ENCODE data around the gene KRTAP24-1.

KRTAP24-1 gene

DNA sequence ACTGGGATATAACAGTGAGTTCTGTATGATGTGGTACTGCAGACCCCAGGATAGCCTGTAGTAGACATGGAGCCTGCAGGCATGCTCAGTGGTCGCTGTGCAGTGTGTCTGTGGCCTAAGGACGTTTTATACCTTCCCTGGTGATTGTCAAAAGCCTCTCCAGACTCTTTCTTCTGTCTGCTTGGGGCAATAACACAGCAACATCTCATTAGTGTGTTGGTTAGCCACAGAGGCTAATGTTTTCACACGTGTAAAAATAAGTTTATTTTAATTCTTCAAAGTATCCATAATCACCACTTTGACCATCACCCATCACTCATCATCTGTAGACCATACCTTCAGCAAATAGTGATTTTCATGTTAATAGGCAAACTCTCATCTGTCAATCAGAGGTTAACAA, at the start of gene KRTAP24-1:
KRTAP24-1 (minus strand) TSS at position 101 of the 400 bp plus-strand sequence; CDS start at position 83, 18 bp downstream.
- no peak for DNase-seq (ENCODE audit: low read depth in 2 of 2)

- DNase-seq (ENCODE audit: low read depth in 2 of 2): no peak
Measured at GRCh38 chr21:30329203-30329875, 46.6 kb upstream of the KRTAP24-1 start.

DNA sequence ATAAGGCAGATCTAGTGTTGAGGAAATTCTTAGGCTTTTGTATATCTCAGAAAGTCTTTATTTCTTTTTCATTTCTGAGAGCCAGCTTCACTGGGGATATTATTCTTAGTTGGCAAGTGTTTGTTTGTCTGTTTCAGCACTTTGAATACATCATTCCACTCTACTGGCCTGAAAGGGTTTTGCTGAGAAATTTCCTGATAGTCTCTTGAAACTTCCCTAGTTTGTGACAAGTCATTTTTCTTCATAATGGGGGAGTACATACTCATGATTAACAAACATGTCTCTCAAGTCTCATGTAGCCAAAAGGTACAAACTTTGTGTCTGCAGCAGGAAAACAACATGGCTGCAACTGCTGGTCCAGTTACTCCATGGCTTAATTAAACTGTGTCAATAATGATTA, 43.6 kb upstream of the KRTAP24-1 start:
- no peak for DNase-seq (ENCODE audit: low read depth in 2 of 2)

DNA sequence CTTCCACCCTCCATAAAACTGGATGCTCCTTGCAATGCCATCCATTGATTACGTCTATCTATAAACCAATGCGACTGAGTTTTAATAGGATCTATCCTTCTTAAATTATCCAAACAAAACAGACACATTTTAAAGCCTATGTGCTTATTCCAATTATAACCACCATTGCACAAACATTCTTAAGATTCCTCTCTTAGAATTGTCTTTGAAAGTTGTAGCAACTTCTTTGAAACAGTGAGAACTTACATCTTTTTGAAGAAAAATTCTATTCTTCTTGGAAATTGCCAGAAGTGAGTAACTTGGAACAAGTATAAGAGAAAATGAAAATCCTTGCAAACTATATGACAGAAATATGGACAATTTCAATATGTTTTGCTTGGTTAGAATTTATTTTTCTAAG, 37.5 kb upstream of the KRTAP24-1 start, which contains the start of gene KRTAP26-1:
KRTAP26-1 (minus strand) TSS at position 101 of the 400 bp plus-strand sequence. CDS start 280 bp downstream, outside the sequence.
- DNase-seq (ENCODE audit: low read depth in 2 of 2): no peak

GRCh38 chr21:30315701-30316100, 33.0 kb upstream of the KRTAP24-1 start:
- DNase-seq (ENCODE audit: low read depth in 2 of 2): no peak

- DNase-seq (ENCODE audit: low read depth in 2 of 2): no peak
Measured at GRCh38 chr21:30306884-30307283, 24.1 kb upstream of the KRTAP24-1 start.

GRCh38 chr21:30305136-30305535, 22.4 kb upstream of the KRTAP24-1 start:
- no peak for DNase-seq (ENCODE audit: low read depth in 2 of 2)

GRCh38 chr21:30289215-30289614, 6.5 kb upstream of the KRTAP24-1 start, which contains the start of gene KRTAP25-1:
KRTAP25-1 (minus strand) TSS chr21:30289514; CDS start chr21:30289490, 24 bp downstream.
- DNase-seq (ENCODE audit: low read depth in 2 of 2): no peak

DNA sequence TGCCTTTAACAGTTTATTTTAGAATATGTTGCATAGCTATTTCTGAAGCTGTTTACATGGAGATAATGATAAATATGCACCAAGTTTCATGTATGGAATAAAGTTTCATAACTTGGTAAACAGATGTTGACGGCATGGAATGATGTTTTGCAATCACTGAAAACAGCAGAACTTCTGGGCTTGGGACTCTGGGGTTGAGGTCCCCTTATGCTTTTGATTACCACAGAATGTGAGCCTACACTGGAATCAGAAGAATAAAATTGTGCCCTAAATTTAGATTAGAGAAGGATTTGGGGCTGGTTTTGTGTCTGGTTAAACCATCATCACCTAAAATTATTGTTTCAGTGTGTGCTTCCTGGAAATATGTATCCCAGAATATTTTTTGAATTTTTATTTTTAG, 11.1 kb downstream of the KRTAP24-1 start:
- DNase-seq (ENCODE audit: low read depth in 2 of 2): no peak

DNA sequence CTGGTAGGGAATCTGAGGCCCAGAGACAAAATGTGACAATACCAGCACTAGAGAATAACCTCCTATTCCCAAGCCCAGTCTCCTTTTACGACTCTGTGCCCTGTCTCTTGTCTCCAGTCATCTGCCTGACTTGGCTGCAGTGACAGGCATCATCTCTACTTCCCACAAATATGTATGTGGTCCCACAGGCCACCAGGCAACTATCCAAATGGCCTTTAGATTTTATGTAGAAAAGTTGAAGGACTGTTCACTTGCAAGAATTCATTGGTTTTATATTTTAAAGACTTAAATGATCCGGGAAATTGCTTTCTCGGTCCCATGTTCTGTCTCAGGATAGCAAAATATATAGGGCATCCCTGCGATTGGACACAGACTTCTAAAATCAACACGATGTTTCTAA, 11.6 kb downstream of the KRTAP24-1 start:
- DNase-seq (ENCODE audit: low read depth in 2 of 2): no peak

- DNase-seq (ENCODE audit: low read depth in 2 of 2): no peak
Measured at GRCh38 chr21:30269803-30270530, 12.8 kb downstream of the KRTAP24-1 start.

- DNase-seq (ENCODE audit: low read depth in 2 of 2): no peak
Measured at GRCh38 chr21:30268608-30269197, 14.0 kb downstream of the KRTAP24-1 start.

DNA sequence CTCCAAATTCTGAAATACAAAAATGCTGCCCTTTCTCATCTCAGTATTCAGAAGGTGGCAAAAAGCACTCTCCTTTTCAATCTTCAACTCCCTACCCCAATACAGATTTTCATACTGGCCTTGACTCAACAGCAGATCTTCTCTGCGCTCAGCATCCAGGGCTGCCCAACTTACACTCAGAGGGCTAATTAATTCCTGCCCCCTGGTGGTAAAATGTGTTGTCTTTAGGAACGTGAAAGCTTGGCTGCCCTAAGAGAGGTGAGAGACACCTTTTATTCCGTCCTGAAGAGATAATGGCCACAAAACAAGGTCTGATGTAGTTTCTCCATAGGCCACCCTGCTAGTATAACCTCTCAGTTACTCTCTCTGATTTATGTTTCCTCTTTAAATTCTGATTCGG, 25.0 kb downstream of the KRTAP24-1 start:
- no peak for DNase-seq (ENCODE audit: low read depth in 2 of 2)

- DNase-seq (ENCODE audit: low read depth in 2 of 2): no peak
Measured at GRCh38 chr21:30256100-30256499, 26.6 kb downstream of the KRTAP24-1 start.

- no peak for DNase-seq (ENCODE audit: low read depth in 2 of 2)
Measured at GRCh38 chr21:30255679-30256078, 27.1 kb downstream of the KRTAP24-1 start.

DNA sequence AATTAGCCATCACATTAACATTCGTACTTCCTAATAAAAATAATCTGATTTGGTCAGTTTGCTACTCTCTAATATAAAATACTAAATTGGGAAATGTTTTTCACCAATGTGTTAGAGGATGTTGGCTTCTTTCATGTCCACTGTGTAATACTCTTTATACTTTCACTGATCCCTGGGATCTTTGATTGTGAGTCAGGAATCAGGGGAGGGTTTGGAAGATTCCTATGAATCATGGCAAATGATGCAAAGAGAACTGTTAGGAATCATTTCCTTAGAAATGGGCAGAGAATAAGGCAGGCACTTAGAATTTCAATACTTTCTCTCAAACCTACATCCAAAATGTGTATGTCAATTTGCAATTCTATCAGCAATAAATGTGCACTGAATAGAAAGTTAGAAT, 31.0 kb downstream of the KRTAP24-1 start:
- DNase-seq (ENCODE audit: low read depth in 2 of 2): no peak

DNA sequence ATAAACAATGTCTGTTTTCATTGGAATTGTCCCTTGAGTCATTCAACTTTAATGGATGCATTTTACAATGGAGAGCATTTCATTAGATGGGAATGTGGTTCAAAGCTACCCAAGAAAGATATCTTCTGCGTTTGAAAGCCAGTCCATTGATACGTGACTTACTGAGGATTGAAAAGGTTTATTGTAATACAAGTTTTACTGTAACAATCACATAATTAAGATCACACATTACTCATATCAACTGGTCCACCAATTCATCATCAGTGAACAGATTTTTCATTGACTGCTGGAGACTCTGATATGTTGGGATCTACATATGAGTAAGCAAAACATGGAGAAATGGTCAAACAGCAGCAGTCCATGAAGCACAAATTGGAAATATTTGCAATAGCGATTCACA, 32.8 kb downstream of the KRTAP24-1 start:
- DNase-seq (ENCODE audit: low read depth in 2 of 2): no peak

- no peak for DNase-seq (ENCODE audit: low read depth in 2 of 2)
Measured at GRCh38 chr21:30248844-30249243, 33.9 kb downstream of the KRTAP24-1 start.

GRCh38 chr21:30245061-30245460, 37.7 kb downstream of the KRTAP24-1 start:
- no peak for DNase-seq (ENCODE audit: low read depth in 2 of 2)

DNA sequence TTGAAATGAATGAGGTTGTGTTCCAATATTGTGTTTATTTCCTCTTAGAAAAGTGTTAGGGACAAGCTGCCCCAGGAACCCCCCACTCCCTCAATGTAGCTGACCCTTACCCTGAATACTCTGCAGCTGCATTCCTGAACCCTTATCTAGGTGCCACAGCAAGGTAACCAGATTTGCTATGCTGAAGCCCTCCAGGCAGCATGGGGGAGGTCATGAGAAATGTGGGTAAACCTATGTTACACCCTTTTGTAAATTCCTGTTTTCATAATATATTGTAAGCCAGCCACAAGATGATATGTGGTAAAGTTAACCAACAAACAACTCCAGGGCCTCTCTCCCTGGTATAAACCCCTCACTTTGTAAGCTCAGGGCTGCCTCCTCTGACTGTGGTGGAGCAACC, 39.1 kb downstream of the KRTAP24-1 start:
- no peak for DNase-seq (ENCODE audit: low read depth in 2 of 2)

GRCh38 chr21:30240661-30241060, 42.1 kb downstream of the KRTAP24-1 start:
- no peak for DNase-seq (ENCODE audit: low read depth in 2 of 2)

GRCh38 chr21:30238168-30238567, 44.6 kb downstream of the KRTAP24-1 start:
- DNase-seq (ENCODE audit: low read depth in 2 of 2): no peak

DNA sequence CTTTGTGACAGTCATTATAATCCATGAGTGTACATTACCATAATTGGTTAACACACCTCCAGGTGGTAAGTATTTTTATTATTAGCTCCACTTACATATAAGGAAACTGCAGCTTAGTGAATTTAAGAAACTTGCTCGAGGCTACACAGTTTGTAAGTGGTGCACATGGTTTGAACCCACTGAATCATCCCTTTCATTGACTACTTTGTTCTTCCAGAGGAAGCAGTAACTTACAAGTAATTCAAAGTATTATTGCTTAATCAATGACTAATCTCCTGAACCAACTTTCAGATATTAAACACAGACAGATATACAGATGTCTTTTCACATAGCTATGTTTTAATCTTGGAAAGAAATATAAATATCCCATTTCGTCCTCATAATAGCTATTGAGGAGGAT, 48.1 kb downstream of the KRTAP24-1 start:
- DNase-seq (ENCODE audit: low read depth in 2 of 2): no peak

Data from stimulated activated CD4-positive, alpha-beta T cell treated with anti-CD3 and anti-CD28 coated beads, Interleukin-12 subunit alpha, Interleukin-12 subunit beta, amount 100 ng/mL, for 24 hours (primary cell).